ENCODE measurements around the gene NLK.
"Not testable (repeated sequence)": the region's sequence is repeated elsewhere in the genome, so short reads cannot be mapped to it uniquely, and the experiment has no call there.

NLK gene

DNA sequence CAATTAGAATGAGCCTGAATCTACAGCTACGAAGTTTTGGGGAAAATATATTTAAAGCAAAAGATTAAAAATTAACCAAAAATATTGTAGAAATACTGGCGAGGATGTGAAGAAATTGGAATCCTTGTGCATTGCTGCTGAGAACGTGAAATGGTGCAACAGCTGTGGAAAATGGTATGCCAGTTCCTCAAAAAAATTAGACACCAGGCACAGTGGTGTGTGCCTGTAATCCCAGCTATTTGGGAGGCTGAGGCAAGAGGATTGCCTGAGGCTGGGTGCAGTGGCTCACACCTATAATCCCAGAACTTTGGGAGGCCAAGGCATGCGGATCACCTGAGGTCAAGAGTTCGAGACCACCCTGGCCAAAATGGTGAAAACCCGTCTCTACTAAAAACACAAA, 156.6 kb downstream of the NLK start:
- no peak for DNase-seq (ENCODE audit: low read depth)

DNA sequence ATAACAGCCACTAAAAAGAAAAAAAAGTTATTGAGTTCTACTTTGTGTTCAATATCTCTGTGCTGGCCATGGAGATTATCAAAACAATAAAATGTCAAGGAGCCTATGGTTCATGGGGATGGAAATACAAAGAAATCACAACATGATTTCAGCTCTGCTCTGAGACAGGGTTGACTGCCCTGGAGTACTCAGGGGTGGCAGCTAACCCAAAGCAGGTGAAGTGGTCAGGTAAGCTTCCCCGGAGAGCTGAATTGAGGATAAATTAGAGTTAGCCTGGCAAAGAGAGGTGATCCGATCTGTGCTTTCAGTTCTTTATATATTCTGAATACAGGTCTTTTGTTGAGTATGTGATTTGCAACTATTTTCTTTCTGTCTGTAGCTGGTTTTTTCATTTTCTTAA, 157.3 kb downstream of the NLK start:
- no peak for DNase-seq (ENCODE audit: low read depth)

- DNase-seq (ENCODE audit: low read depth), result no peak
These were observed 158.8 kb downstream of the NLK start for GRCh38 chr17:28201315-28201714.

- DNase-seq (ENCODE audit: low read depth), result no peak
These were observed 161.8 kb downstream of the NLK start for GRCh38 chr17:28204244-28204643.

DNA sequence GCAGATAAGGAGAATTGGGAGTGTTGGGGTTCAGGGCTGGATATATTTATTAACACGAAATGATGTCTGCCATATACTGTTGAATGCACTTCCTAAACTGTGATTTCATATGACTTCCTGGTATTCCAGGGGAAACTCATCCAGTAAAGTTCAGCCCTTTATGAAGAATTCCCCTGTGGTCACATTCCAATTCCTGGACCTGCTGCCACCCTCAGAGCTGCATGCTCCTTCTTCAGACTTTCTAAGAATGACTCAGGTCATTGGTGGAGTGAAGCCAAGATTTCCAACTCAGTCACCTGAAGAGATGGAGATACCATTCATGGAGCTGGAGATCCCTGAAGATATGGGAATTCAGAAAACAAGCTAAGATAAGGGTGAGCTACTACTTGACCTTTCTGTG, 162.3 kb downstream of the NLK start:
- DNase-seq (ENCODE audit: low read depth), result no peak

GRCh38 chr17:28206292-28206691, 163.8 kb downstream of the NLK start:
- DNase-seq (ENCODE audit: low read depth), result no peak

GRCh38 chr17:28211811-28212210, 169.3 kb downstream of the NLK start:
- no peak for DNase-seq (ENCODE audit: low read depth)

GRCh38 chr17:28213578-28213977, 171.1 kb downstream of the NLK start:
- not testable (repeated sequence) for DNase-seq (ENCODE audit: low read depth)

DNA sequence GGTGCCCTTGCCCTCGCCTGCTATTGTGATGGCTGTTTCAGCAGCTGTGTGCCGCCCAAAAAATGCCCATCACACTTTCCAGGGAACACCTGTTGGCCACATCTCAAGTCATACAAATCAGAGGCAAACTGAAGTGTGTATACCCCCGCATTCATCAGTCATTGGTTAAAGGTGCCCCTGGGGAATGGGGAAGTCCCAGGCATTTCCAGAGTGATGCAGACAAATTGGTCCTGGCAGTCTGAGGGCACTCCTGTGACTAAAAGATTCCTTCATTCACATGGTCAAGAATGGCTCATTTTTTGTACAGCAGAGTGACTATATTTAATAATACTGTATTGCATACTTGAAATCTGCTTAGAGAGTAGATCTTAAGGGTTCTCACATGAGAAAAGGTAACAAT, 173.6 kb downstream of the NLK start:
- no peak for DNase-seq (ENCODE audit: low read depth)

GRCh38 chr17:28216528-28216927, 174.1 kb downstream of the NLK start:
- DNase-seq (ENCODE audit: low read depth), result no peak

DNA sequence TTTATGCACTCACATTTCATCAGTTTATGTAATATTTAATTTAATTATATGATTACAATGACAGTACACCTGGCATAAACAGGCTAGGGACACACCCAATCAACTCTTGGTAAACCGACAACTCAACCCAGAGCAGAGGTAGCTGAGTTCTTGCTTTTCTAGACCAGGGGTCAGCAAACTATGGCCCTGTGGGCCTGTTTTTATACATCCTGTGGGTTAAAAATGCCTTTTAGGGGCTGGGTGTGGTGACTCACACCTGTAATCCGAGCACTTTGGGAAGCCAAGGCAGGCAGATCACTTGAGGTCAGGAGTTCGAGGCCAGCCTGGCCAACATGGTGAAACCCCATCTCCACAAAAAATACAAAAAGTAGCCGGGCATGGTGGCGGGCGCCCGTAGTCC, 177.3 kb downstream of the NLK start:
- DNase-seq (ENCODE audit: low read depth), result no peak

- no peak for DNase-seq (ENCODE audit: low read depth)
These were observed 179.4 kb downstream of the NLK start for GRCh38 chr17:28221751-28222414.

GRCh38 chr17:28225271-28225670, 182.8 kb downstream of the NLK start:
- DNase-seq (ENCODE audit: low read depth), result no peak

DNA sequence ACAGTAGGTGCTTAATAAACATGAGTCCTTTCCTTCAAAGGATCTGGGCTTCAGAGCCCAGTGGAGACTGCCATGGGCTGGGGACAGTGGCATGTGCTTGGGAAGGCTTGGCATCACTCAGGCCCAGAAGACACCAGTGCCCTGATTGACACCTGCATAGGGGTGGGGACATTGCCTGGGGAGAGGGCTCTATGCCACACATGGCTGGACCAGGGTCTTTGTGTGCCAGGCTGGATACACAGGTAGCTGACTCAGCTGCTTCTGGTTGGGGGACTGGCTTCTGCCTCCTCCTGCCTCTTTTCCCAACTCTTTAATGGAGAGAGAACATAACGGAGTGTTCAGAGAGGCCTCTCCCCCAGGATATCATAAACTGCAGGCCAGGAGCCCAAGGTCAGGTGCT, 183.4 kb downstream of the NLK start:
- no peak for DNase-seq (ENCODE audit: low read depth)

DNA sequence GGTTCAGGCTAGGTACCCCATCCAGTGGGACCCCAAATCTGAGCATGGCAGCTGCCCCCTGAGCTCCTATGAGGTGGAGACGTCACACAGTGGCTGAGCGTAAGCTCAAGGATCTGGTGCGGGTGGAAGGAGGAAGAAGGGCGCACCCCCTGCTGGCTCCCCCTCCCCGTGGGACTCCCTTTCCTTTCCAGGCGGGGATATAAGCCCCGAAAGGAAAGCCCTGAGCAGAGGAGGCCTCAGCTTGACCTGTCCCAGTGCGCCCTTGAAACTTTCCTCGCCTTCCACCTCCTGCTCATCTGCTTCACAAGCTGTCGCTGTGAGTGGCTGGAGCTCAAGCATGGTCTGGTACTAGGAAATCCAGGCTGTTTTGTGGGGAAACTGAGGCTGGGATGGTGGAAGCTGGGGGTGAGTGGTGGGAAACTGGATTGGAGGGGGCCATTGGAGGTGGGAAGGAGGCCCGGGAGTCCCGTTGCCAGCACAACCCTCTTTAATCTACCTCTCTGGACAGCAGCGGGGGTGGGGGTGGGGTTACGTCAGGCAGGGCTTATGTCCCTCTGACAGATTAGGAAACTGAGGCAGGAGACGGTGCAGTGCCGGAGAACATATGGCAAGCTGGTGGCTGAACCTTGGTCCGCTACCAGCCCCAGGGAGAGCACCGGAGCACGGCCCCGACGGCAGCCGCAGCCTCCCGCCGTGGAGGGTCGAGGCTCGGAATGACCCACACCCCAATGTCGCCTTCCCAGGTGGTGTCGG, 184.3 kb downstream of the NLK start:
- DNase-seq (ENCODE audit: low read depth), result no peak

DNA sequence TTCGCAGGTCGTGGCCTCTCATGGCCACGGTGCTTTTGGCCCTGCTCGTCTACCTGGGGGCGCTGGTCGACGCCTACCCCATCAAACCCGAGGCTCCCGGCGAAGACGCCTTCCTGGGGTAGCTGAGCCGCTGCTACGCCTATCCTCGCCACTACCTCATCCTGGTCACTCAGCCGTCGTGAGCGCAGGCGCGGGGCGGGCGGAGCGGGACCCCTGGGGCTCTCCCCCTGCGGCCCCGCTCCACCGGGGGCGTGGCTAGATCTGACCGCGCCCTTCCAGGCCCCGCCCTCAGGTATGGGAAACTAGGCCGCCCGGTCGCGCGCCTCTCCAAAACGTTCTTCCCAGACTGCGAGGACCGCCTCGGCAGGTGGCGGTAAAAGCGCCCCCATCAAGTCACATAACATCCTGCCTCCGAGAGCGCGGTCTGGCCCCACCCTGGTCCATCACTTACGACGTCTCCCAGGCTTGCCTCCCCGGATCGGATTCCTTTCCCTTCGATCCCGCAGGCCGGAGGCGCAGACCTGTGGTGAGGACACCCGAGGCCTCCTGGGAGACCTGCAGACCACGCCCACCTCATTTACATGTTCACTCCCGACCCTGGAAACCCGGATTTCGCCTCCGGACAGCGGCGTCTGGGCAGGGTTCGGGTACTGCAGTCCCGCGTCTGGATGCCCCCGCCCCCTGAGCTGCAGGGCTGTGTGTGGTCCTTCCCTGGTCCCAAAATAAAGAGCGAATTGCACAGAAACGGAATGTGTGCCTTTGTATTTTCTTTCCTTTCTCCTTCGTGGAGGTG, 185.0 kb downstream of the NLK start:
- DNase-seq (ENCODE audit: low read depth), result no peak

GRCh38 chr17:28228109-28228840, 185.8 kb downstream of the NLK start:
- no peak for DNase-seq (ENCODE audit: low read depth)

DNA sequence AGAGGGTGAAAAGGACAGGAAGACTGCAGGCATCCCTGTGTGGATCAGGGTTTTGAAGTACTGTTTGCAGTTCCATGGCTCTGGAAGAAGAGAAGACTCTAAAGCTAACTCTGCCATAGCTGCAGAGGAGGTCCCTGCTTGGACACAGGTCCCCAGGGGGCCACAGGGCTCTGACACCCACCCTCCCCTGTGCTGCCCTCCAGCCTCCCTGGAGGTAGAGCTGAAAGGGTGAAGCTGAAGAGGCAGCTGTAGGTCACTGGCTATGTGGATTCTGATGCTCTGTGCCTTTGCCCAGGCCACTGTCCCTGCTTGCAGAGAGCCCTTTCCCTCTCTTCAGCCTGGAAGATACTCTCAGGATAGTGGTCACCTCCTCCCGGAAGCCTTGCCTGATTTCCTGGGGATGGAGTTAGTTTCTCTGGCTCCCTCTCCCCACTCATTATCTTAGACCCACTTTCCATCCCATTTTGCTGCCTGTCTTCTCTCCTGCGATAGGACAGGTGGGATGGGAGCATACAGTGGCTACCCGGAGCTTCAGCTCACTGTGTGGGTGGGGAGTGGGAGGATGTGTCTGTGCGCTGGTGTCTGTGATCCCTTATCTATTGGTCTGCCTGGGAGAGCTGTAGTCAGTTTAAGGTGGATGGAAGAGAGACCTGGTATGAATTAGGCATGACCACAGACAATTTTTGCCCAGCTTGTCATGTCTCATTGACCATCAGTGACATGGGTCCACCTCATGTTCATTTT, 186.7 kb downstream of the NLK start:
- no peak for DNase-seq (ENCODE audit: low read depth)

- no peak for DNase-seq (ENCODE audit: low read depth)
These were observed 187.5 kb downstream of the NLK start for GRCh38 chr17:28230011-28230410.

GRCh38 chr17:28230607-28231006, 188.1 kb downstream of the NLK start:
- not testable (repeated sequence) for DNase-seq (ENCODE audit: low read depth)

DNA sequence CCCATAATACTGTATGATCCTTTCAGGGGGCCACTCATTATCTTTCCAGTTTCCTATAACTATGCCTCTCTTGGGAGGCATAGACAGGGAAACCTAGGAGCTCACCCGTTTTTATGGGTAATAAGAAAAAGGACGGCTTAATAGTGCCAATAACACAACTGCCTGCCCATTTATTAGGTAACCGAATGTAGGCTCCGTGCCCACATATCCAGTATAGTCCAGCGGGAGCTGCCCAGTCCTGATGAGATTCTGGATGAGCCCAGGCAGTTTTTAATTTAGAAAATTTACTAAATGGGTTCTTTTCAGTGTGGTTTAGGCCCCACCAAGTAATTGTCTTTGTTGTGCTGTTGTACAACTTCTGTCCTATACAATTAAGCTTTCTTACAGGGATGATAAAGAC, 189.1 kb downstream of the NLK start:
- DNase-seq (ENCODE audit: low read depth), result not testable (repeated sequence)

Data from HS-27A (cell line).